IPS-18a (cell line): ENCODE results near the gene EYS.
"Not testable (repeated sequence)": the region's sequence is repeated elsewhere in the genome, so short reads cannot be mapped to it uniquely, and the experiment has no call there.

Experiments
- H3K27ac ChIP-seq: one replicate; pipeline ENCODE4 v1.5.1; 2013; ENCODE audit warnings: low read length
- H3K27me3 ChIP-seq: one replicate; pipeline ENCODE4 v1.6.1; 2013; ENCODE audit warnings: mild to moderate bottlenecking, low read length; ENCODE audit not compliant: control insufficient read depth, insufficient read depth
- H3K36me3 ChIP-seq: one replicate; pipeline ENCODE4 v1.6.1; 2013; ENCODE audit warnings: low read depth, low read length; ENCODE audit not compliant: control insufficient read depth
- H3K4me1 ChIP-seq: one replicate; pipeline ENCODE4 v1.6.1; 2013; ENCODE audit warnings: low read depth, low read length; ENCODE audit not compliant: control insufficient read depth
- H3K4me3 ChIP-seq: one replicate; pipeline ENCODE4 v1.5.1; 2013; ENCODE audit warnings: low read length
- H3K9ac ChIP-seq: one replicate; pipeline ENCODE4 v1.6.1; 2013; ENCODE audit warnings: mild to moderate bottlenecking, low read length, moderate library complexity
- H3K9me3 ChIP-seq: one replicate; pipeline ENCODE4 v1.6.1; 2013; ENCODE audit warnings: low read depth, low read length; ENCODE audit not compliant: control insufficient read depth

The EYS gene

DNA sequence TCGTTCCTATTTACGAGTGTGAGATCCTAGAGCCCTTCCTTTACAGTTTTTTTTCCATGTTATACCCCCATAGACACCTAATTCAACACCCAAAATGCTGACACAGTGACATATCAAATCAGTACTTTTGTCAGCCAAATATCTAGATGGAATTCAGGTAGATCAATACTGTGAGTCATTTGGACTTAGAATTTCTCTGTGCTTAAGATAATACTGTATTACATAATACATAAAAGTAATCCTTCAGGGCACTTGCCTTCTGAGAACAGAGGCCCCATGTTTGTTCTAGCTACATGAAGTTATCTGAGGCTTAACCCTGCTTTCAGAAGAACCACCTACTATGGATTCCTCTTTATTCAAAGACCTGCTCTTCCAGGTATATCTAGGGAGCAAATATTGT lies 1448.3 kb downstream of the EYS start:
- no peaks in the 10 kb centered on the region for H3K27me3 ChIP-seq
- no peaks in the 10 kb centered on the region for H3K36me3 ChIP-seq
- no peaks in the 10 kb centered on the region for H3K9me3 ChIP-seq
- peaks cover 17% of the 10 kb centered on the region for H3K4me1 ChIP-seq
- H3K27ac ChIP-seq, result no peak overlapping the region
- no peak overlapping the region for H3K4me3 ChIP-seq
- no peak overlapping the region for H3K9ac ChIP-seq

DNA sequence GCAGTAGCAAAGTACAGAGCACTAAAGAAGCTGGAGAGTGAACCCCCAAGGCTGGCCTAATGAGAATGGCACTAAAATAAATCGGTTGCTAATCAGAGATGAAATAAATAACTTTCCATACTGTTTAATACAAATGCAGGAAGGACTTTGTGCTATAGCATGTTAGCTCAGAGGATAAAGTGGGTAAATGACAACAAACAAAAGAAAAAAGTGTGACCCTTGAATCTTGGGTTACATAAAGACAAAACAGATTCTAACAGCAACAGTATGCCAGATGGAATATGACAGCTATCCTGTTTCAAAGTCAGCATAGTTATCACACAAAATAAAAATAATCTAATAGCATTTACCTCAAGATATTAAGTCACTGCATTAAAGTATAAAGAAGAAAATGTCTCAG lies 1448.7 kb downstream of the EYS start:
- peaks cover 13% of the 10 kb centered on the region for H3K4me1 ChIP-seq
- no peaks in the 10 kb centered on the region for H3K36me3 ChIP-seq
- H3K4me3 ChIP-seq, result no peak overlapping the region
- no peaks in the 10 kb centered on the region for H3K27me3 ChIP-seq
- no peak overlapping the region for H3K27ac ChIP-seq
- H3K9ac ChIP-seq, result no peak overlapping the region
- H3K9me3 ChIP-seq, result no peaks in the 10 kb centered on the region

DNA sequence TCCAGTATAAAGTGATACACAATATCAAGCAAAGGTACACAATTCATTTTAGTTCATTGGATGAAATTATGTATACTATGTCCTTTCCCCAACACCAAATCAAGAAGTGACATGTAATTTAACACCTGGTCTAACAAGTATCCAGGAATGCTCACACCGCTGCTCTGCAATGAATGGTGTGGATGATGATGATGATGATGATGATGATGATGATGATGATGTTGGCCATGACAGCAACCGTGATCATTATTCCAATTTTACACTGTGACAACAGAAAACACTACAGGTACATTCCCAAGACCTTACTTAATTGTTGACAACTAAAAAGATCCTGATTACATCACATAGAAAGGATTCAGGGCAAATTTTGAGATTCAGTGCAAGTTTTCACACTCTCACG lies 1449.4 kb downstream of the EYS start:
- Histone ChIP-seq H3K9ac (no peak overlapping the region), H3K4me1 (peaks cover 8% of the 10 kb centered on the region), H3K27ac (no peak overlapping the region), H3K4me3 (no peak overlapping the region), H3K9me3 (no peaks in the 10 kb centered on the region), H3K36me3 (no peaks in the 10 kb centered on the region), H3K27me3 (no peaks in the 10 kb centered on the region)

GRCh38 chr6:64256483-64256882 lies 1450.5 kb downstream of the EYS start:
- Histone ChIP-seq H3K4me1 (peaks cover 6% of the 10 kb centered on the region), H3K9me3 (no peaks in the 10 kb centered on the region), H3K9ac (no peak overlapping the region), H3K36me3 (no peaks in the 10 kb centered on the region), H3K27ac (no peak overlapping the region), H3K27me3 (no peaks in the 10 kb centered on the region), H3K4me3 (no peak overlapping the region)

DNA sequence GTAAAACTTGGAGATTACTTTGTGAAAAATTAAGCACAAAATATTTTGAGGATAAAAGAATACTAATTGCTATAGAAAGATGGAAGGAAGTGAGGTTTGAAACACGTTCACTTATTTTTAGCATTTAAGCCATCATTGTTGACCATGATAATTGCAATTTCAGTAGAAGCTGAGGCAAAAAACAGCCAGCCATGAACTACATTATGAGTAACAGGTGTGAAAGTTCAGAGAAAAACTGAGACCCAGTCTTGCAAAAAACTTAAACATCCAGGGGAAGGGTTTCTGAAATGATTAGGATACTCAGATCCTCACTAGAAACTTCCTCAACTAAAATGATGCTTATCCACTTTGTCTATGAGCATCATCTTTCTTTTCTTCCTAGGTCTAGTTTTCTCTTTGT lies 1452.0 kb downstream of the EYS start:
- H3K4me3 ChIP-seq, result no peak overlapping the region
- no peaks in the 10 kb centered on the region for H3K36me3 ChIP-seq
- H3K9ac ChIP-seq, result no peak overlapping the region
- peaks cover 6% of the 10 kb centered on the region for H3K4me1 ChIP-seq
- H3K27ac ChIP-seq, result no peak overlapping the region
- no peaks in the 10 kb centered on the region for H3K27me3 ChIP-seq
- no peaks in the 10 kb centered on the region for H3K9me3 ChIP-seq

GRCh38 chr6:64254558-64254957 lies 1452.5 kb downstream of the EYS start:
- H3K4me1 ChIP-seq, result peaks cover 6% of the 10 kb centered on the region
- H3K4me3 ChIP-seq, result no peak overlapping the region
- H3K36me3 ChIP-seq, result no peaks in the 10 kb centered on the region
- H3K27me3 ChIP-seq, result no peaks in the 10 kb centered on the region
- no peak overlapping the region for H3K27ac ChIP-seq
- no peaks in the 10 kb centered on the region for H3K9me3 ChIP-seq
- no peak overlapping the region for H3K9ac ChIP-seq

- H3K9ac ChIP-seq, result no peak overlapping the region
Observed at GRCh38 chr6:64252256-64252655, 1454.8 kb downstream of the EYS start.

DNA sequence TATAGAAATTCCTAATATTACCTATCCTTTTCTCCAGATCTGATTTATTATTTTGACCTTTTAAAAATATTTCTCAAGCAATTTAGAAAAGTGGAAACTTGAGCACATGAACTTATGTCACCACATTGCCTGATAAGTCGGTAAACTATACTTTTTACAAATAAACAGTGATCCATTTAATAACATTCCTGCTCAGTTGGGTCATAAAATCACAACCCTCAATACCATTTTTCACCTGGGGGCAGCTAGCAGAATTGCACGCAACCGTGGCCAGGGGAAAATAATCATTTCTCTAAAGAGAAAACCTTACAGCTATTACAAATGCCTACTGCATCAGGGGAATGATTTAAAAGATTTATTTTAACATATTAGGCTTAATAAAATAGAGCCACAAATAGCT lies 1456.9 kb downstream of the EYS start:
- Histone ChIP-seq H3K27me3 (no peaks in the 10 kb centered on the region), H3K9me3 (no peaks in the 10 kb centered on the region), H3K4me1 (no peaks in the 10 kb centered on the region)

More at GRCh38 chr6:64252256-64252655, 1454.8 kb downstream of the EYS start:
- no peak overlapping the region for H3K4me3 ChIP-seq
- H3K27me3 ChIP-seq, result no peaks in the 10 kb centered on the region
- no peaks in the 10 kb centered on the region for H3K9me3 ChIP-seq
- H3K4me1 ChIP-seq, result no peaks in the 10 kb centered on the region
- H3K27ac ChIP-seq, result no peak overlapping the region
- no peaks in the 10 kb centered on the region for H3K36me3 ChIP-seq

GRCh38 chr6:64249115-64249514 lies 1457.9 kb downstream of the EYS start:
- Histone ChIP-seq H3K9ac (no peak overlapping the region), H3K9me3 (no peaks in the 10 kb centered on the region), H3K4me1 (no peaks in the 10 kb centered on the region), H3K4me3 (no peak overlapping the region), H3K27ac (no peak overlapping the region), H3K27me3 (no peaks in the 10 kb centered on the region), H3K36me3 (no peaks in the 10 kb centered on the region)

More for the DNA sequence above, 1456.9 kb downstream of the EYS start:
- H3K36me3 ChIP-seq, result no peaks in the 10 kb centered on the region
- H3K27ac ChIP-seq, result no peak overlapping the region
- H3K4me3 ChIP-seq, result no peak overlapping the region
- no peak overlapping the region for H3K9ac ChIP-seq

DNA sequence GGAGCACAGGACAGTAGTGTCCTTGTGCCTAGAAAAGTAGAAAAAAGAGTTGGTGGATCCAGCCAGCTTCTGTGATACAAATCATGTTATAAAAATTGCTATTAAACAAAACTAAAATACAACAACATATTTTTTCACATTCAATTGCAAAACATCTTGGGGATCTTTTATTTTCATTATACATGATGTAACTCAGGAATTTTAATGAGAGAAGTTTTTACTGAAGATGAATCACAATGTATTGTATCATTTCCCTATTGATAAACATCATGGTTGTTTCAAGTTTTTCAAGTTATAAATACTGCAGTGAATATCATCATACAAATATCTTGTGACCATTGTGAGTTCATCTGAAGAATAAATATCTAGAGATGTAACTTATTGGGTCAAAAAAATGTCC lies 1463.4 kb downstream of the EYS start:
- no peaks in the 10 kb centered on the region for H3K9me3 ChIP-seq
- H3K27me3 ChIP-seq, result no peaks in the 10 kb centered on the region
- H3K4me3 ChIP-seq, result no peak overlapping the region
- H3K36me3 ChIP-seq, result no peaks in the 10 kb centered on the region
- H3K4me1 ChIP-seq, result no peaks in the 10 kb centered on the region
- no peak overlapping the region for H3K27ac ChIP-seq
- no peak overlapping the region for H3K9ac ChIP-seq

- not testable (repeated sequence) for H3K9ac ChIP-seq, H3K4me1 ChIP-seq, H3K27ac ChIP-seq, H3K9me3 ChIP-seq, H3K27me3 ChIP-seq, H3K4me3 ChIP-seq, H3K36me3 ChIP-seq
Observed at GRCh38 chr6:64238908-64239307, 1468.1 kb downstream of the EYS start.

- Histone ChIP-seq H3K27ac (no peak overlapping the region), H3K9me3 (no peaks in the 10 kb centered on the region), H3K27me3 (no peaks in the 10 kb centered on the region), H3K36me3 (no peaks in the 10 kb centered on the region), H3K9ac (no peak overlapping the region), H3K4me3 (no peak overlapping the region), H3K4me1 (no peaks in the 10 kb centered on the region)
Observed at GRCh38 chr6:64238071-64238470, 1469.0 kb downstream of the EYS start.
